Erythroblast (primary cell): ENCODE data around the gene GATC.

Source experiments
- GATA1 ChIP-seq: IDR thresholded peaks from 2 replicates; pipeline ENCODE4 v1.6.1; 2011; ENCODE audit warnings: low read depth, mild to moderate bottlenecking, control low read depth, low read length, moderate library complexity
- POLR2A ChIP-seq: IDR thresholded peaks from 2 replicates; pipeline ENCODE4 v1.6.1; 2011; ENCODE audit warnings: mild to moderate bottlenecking, low read length

GRCh38 chr12:120475643-120476042 lies 29.4 kb downstream of the GATC start:
- TF ChIP-seq POLR2A (no peak), GATA1 (no peak)
